ENCODE data around the gene COL16A1. TPM values are rescaled to one million over a fixed set of nuclear protein-coding genes. Genes with fewer than 3 reads are reported as not detected.

The COL16A1 gene
- total RNA-seq, 1 experiment from 2014 or later, result 6.2 TPM

DNA sequence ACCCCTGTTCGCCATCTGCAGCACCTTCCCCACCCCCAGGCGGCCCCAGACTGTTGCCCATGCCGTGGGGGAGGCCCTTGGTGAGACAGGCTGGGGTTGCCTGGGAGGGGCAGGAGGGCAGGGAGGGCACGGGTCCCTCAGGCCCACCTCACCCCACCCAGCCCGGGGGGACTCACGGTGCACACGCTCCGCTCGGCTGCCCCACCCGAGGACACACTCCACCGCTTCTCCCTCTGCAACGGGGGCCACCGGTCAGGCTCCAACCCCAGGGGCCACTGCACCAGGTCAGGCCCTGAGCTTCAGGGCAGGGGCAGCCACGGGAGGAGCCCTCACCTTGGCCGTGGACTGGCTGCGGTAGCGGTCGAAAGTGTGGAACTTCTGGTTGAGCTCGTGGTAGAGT is 24.0 kb upstream of the COL16A1 start:
- H3K27me3 ChIP-seq (ENCODE audit: insufficient read depth, low read length), result no peaks in the 10 kb centered on the region
- H4K20me1 ChIP-seq (ENCODE audit: control insufficient read depth, insufficient read depth, insufficient read length), result no peaks in the 10 kb centered on the region
- TF ChIP-seq, protein P1, sequence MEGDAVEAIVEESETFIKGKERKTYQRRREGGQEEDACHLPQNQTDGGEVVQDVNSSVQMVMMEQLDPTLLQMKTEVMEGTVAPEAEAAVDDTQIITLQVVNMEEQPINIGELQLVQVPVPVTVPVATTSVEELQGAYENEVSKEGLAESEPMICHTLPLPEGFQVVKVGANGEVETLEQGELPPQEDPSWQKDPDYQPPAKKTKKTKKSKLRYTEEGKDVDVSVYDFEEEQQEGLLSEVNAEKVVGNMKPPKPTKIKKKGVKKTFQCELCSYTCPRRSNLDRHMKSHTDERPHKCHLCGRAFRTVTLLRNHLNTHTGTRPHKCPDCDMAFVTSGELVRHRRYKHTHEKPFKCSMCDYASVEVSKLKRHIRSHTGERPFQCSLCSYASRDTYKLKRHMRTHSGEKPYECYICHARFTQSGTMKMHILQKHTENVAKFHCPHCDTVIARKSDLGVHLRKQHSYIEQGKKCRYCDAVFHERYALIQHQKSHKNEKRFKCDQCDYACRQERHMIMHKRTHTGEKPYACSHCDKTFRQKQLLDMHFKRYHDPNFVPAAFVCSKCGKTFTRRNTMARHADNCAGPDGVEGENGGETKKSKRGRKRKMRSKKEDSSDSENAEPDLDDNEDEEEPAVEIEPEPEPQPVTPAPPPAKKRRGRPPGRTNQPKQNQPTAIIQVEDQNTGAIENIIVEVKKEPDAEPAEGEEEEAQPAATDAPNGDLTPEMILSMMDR (conservative IDR thresholded peaks at IDR 0.05), result no peak
- Mint-ChIP-seq H3K9me3 (no peaks in the 10 kb centered on the region), H3K4me3 (no peak overlapping the region), H3K27ac (no peak overlapping the region), H3K36me3 (ENCODE audit: insufficient read depth in 1 of 3, low read depth in 3 of 3) (no peaks in the 10 kb centered on the region; a peak in 2 of 7 replicates), H3K4me1 (peaks cover 7 to 15% of the 10 kb centered on the region in 2 experiments; a peak in 3 of 4 replicates), H3K27me3 (ENCODE audit: low read depth) (peaks cover 5% of the 10 kb centered on the region; the same call in 1 of the 2 replicates)
- no peak overlapping the region for H3K18ac ChIP-seq (ENCODE audit: insufficient read length, low read depth, low read length)
- H3K79me1 ChIP-seq (ENCODE audit: insufficient read depth, low read depth, low read length, poor library complexity, severe bottlenecking), result no peaks in the 10 kb centered on the region
- no peak overlapping the region for H3K14ac ChIP-seq (ENCODE audit: insufficient read depth, low read length)
- no peak overlapping the region for H3K23ac ChIP-seq (ENCODE audit: insufficient read length, low read depth, low read length)
- no peak overlapping the region for H2BK120ac ChIP-seq (ENCODE audit: low read depth, low read length, poor library complexity, severe bottlenecking)
- H2BK12ac ChIP-seq (ENCODE audit: insufficient read length, low read depth, low read length), result no peak overlapping the region
- H4K8ac ChIP-seq (replicated peaks; ENCODE audit: insufficient read length, low read depth, low read length), result no peak overlapping the region
- H3K4ac ChIP-seq (ENCODE audit: low read depth, low read length), result no peak overlapping the region
- no peak overlapping the region for H3K27ac ChIP-seq (ENCODE audit: insufficient read length, low read depth, low read length)
- H3K9me3 ChIP-seq (ENCODE audit: control insufficient read depth, low read depth, low read length), result no peaks in the 10 kb centered on the region
- no peak overlapping the region for H2AFZ ChIP-seq (ENCODE audit: low read length)
- H2BK20ac ChIP-seq (ENCODE audit: low read depth, low read length, poor library complexity, severe bottlenecking), result no peak overlapping the region
- H3K56ac ChIP-seq (ENCODE audit: insufficient read length, low read depth, low read length), result no peak overlapping the region
- no peak overlapping the region for H3K9ac ChIP-seq (ENCODE audit: extremely low read depth, insufficient read length, low read length)
- no peak overlapping the region for H2BK5ac ChIP-seq (ENCODE audit: insufficient read length, low read length)
- H3K4me1 ChIP-seq (ENCODE audit: insufficient read depth, low read length), result no peaks in the 10 kb centered on the region
- no peak overlapping the region for H2BK15ac ChIP-seq (ENCODE audit: low read depth, low read length)
- H3T11ph ChIP-seq (ENCODE audit: low read length), result no peak overlapping the region
- no peak for DNase-seq
- no CpG with 5 or more reads among the region's 19 CpGs for WGBS (ENCODE audit: extremely low coverage, insufficient read length, low lambda C conversion rate)
- H3K23me2 ChIP-seq (ENCODE audit: insufficient read length, low read depth, low read length, poor library complexity, severe bottlenecking), result no peaks in the 10 kb centered on the region
- no peak overlapping the region for H3K4me2 ChIP-seq (ENCODE audit: insufficient read depth, insufficient read length, low read length)
- no peaks in the 10 kb centered on the region for H3K79me2 ChIP-seq (ENCODE audit: insufficient read depth, low read length)
- no peak overlapping the region for H4K91ac ChIP-seq (ENCODE audit: insufficient read length, low read depth, low read length)
- no peak overlapping the region for H4K5ac ChIP-seq (ENCODE audit: insufficient read length, low read depth, low read length)
- no peak overlapping the region for H2AK5ac ChIP-seq (ENCODE audit: insufficient read length, low read length)

Data from H9 (cell line).